NCI-H1417 (cell line): ENCODE results near the gene MLC1.

Experiments used
- DNase-seq, 3 experiments: peaks; one replicate each; lab custom pipeline; 2025; lab: John Stamatoyannopoulos, UW

MLC1 gene

DNA sequence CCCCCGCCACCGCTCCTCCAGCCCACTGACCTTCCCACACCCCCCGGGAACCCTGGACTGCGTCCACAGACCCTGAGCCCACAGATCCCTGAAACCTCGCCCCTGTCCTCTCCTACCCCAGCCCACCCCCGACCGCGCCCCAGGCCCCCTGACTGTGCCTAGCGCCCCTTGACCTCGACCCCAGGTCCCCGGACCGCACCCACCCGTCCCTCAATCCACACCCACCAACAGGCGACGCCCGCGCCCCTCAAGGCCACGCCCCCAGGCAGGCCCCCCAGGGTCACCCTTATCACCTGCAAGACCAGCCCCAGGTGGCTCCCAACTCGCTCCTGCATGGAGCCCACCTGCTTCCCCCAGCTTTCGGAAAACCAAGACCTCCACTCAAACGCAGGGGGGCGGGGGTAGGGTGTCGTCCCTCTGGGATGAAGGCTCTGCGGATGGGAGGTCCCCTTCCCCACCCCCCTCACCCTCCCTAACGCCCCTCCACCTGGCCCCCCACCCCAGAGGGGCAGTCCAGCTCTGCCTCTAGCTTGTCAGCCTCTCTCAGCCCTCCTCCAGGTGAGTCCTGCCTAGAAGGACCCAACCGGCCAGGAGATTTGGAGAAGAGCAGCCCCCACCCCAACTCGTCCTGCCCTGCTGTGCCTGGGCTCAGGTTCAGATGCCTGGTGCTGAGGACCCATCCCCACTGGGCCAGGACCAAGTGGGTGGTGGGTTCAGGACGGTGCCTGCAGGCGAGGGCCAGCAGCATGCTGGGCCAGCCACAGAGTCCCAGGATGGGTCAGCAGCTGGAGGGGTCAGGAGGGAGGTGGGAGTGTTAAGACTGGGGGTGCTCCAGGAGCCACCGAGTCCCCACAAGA, 69.5 kb downstream of the MLC1 start:
- no peak for DNase-seq

DNA sequence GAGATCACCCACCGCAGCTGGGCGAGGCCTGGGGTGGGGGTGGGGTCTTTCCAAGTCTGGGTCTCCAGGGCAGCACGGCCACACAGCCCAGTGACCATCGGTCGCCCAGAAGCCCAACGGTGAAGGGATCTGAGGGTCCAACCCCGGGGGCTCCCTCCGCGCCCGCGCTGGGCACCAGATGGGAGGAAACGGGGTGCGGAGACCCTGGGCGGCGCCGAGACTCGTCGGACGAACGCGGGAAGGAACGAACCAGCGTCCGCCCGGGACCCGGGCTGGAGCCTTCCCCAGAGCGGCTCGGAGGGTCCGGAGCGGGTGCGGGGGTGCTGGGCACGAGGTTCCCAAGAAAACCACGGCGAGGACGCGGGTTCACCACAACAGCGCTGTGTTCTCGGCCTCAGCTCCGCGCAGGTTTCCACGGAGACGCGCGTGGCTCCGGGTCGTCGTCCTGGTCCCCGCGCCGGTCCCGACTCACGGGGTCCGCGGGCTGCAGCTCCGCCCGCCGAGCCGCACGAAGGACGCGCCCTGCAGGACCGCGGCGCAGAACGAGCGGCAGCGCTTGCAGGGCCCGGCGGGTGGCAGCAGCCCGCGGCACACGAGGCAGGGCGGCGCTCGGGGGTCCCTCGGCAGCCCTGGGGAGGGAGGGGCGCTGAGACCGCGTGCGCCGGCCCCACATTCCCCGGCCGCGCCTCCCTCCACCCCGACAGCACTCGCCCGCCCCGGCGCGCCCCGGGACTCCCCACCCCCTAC, 70.4 kb downstream of the MLC1 start:
- peak in 2 of 3 experiments; percentile 3 to 25 for DNase-seq

DNA sequence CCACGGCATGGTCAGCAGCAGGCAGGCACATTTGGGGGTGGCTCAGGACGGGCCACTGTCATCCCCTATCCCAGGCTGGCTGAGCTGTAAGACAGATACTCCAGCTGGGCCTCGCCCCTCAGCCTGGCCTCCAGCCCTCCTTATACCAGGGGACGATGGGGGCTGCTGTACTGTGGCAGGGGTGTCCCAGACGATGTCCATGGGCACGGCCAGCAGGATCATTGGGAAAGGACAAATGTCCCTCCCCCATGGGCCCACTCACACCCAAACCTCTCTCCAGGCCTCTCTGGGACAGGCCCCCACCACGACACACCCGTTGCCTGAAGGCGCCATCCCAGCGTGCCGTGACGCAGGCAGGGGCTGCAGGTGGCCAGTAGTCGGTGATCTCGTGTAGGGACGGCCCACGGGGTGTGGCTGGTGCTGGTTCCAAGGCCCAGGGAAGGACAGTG, 71.1 kb downstream of the MLC1 start:
- DNase-seq: no peak

DNA sequence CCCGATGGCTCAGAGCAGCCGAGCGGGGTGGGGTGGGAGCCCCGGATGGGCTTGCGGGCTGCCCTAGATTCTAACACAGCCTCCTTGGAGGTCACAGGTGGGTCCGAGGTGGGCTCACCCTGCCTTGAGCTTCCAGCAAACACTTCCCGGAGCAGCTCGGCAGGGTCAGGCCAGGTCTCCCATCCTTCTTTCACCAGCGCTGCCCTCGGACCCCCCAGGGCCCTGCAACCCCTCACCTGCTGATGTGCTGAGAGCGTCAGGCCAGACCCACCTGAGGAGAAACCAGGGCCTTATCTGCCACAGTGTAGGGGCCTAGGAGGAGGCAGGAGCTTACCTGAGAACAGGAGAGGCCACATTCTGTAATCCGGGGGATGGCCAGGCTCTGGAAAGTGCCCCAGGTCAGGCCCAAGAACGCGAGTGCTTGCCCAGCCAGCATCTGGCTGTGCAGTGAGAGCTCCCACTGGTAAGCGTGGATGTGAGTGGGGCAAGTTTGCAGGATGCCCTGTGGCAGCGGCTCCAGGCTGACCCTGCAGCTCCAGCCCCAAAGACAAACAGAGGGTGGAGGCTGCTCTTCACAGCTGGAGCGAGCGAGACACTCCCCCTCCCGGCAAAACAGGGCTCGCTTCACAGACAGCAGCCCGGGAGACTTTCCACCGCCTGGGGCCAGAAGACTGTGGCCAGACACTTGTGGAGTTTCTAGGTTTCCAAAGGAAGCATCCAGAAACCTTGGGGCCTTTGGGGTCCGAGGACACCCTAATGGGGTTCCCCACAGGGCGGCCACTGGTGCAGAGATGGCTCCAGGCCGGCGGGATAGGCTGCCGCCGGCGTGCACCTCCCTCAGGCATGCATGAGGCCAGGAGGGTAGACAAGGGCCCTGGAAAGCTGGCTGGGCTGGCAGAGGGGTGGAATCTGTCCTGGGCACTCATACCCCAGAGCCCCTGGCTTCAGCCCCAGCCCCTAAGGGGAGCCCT, 72.7 kb downstream of the MLC1 start, which contains the start of gene IL17REL:
Gene IL17REL, minus strand, starts transcription at position 555 of the 971 bp plus-strand sequence. Its CDS starts 119 bp downstream, at position 436.
- peak in 1 of 3 experiments; percentile 4 for DNase-seq

DNA sequence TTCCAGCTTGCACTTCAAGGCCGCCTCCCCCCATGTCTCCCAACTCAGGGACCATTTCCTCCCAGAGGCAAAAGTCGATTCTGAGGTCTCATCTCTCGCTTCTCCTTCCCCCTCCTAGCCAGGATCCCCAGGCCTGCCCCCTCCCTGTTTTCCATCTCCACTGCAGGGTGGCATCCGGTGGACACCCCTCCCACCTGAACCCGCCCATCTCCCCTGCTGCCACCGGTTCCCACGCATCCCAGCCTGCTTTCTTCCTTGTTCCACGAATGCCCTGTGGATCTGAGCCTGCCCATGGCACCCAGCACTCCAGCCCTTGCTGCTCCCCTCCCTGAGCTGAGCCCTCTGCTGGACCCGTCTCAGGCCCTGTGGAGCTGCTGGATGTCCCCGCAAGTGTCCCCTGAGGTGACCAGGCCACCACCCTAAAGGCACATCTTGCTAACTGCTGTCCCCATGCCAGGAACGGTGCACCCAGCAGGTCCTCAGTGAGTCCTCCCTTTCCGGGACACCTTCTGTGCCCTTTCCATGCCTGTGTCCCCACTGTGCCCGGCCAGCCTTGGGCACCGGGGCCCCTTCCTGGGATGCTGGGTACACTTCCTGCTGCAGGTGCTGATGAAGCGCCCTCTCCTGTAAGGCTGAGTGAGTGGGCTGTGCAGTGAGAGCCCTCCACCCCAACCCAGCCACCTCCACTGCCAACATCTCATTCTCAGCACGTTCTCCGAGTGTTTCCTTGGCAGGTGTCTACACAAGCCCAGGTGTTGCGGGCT, 73.6 kb downstream of the MLC1 start:
- peak in 1 of 3 experiments; percentile 2 for DNase-seq

DNA sequence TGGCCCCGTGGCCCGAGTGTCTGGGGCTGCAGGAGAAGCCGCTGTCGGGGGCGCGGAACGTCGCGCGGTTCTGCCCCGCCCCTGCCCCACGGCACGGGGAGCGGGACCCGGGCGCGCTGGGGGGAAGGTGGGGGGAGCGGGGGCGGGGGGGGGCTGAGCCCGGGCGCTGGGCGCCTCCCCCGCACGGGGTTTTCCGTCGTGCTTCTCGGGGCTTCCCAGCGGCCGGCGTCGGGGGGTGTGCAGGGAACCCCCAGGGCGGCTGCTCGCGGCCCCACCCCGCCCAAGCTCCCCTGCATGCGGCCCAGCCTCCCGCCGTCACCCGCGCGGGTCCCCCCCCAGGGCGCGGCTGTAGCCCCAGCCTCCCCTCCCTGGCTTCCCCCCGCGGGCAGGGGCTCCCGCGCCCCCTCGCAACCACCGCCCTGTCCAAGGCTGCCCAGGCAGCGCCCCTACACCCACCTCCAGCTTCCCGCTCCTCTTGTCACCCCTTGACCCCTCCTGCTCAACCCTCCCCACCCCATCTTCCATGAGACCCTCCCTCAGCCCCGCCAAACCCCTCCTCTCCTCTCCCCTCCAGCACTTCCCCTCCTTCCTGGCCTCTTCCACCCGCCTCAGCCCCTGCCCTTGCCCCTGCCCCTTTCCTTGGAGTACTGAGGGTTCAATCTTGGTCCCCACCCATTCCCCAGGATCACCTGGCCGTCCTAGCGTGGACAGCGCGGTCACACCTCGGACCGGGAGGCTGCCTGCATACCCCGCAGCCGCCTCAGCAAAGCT, 74.4 kb downstream of the MLC1 start:
- no peak for DNase-seq

DNA sequence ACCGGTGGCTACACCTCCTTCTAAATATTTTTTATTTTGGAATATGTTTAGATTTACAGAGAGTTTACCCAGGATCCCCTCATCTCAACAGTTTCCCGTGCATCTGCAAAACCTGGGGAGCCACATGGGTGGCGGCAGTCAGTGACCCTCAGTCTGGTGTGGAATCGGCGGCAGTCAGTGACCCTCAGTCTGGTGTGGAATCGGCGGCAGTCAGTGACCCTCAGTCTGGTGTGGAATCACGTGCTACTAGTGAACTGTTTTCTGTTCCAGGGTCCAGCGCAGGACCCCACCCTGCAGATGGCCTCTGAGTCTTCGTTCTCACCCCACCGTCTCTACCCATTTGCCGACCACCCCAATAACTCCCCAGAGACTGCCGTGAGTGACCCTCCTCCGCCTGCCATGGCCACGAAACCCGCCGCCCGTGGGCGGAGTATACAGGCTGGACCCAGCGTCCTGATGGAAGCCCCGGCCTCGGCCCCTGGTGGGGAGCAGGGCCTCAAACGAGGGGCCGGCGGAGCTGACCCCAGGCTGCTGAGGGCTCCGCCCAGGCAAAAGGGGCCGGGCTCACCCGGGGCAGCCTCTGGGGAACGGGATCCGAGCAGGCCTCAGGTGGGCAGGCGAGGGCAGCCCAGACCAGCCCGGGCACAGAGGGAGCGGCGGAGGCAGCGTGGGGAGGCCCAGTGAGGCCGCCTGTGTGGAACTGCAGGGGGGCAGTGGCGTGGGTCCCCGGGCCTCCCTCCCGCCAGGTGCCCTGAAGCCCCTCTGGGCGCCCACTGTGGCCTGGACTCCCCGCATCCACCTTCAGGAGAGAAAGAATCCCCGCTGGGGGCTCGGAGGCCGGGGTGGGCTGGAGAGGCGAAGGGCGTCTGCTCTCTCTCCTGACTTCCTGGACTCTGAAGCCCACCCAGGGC, 75.2 kb downstream of the MLC1 start:
- no peak for DNase-seq
